Fibroblast of skin of right biceps (primary cell): ENCODE data around the gene TMEM266.
"Not testable (repeated sequence)": the region's sequence is repeated elsewhere in the genome, so short reads cannot be mapped to it uniquely, and the experiment has no call there.

ENCODE experiments used
- DNase-seq: peaks from one replicate; pipeline ENCODE4 v3.0.0-alpha.2; 2013

The TMEM266 gene

GRCh38 chr15:76059320-76060117 is at the start of gene TMEM266:
TMEM266 (plus strand) TSS chr15:76059985; CDS start chr15:76134264, 74,279 bp downstream.
- peak; percentile 37 for DNase-seq

- DNase-seq, result no peak
These were observed 49.2 kb upstream of the TMEM266 start for GRCh38 chr15:76010613-76011012.

GRCh38 chr15:76011627-76012551 is 47.9 kb upstream of the TMEM266 start, which contains the start of gene NRG4:
NRG4 (minus strand) TSS chr15:76012424; CDS start chr15:76011230, 1,194 bp downstream.
- no peak for DNase-seq

- not testable (repeated sequence) for DNase-seq
These were observed 46.3 kb upstream of the TMEM266 start for GRCh38 chr15:76013470-76013869.

- DNase-seq, result no peak
These were observed 35.6 kb upstream of the TMEM266 start for GRCh38 chr15:76024021-76024768.

- no peak for DNase-seq
These were observed 27.7 kb upstream of the TMEM266 start for GRCh38 chr15:76032046-76032445.

GRCh38 chr15:76033438-76033837 is 26.3 kb upstream of the TMEM266 start:
- no peak for DNase-seq

GRCh38 chr15:76034111-76034510 is 25.7 kb upstream of the TMEM266 start:
- DNase-seq, result no peak

- DNase-seq, result no peak
These were observed 24.2 kb upstream of the TMEM266 start for GRCh38 chr15:76035593-76035992.

GRCh38 chr15:76038512-76038911 is 21.3 kb upstream of the TMEM266 start:
- no peak for DNase-seq

GRCh38 chr15:76054201-76054600 is 5.6 kb upstream of the TMEM266 start:
- DNase-seq, result not testable (repeated sequence)

- DNase-seq, result no peak
These were observed 2.9 kb upstream of the TMEM266 start for GRCh38 chr15:76056931-76057330.

- peak; percentile 22 for DNase-seq
These were observed 2.3 kb upstream of the TMEM266 start for GRCh38 chr15:76057332-76058000.

- DNase-seq, result no peak
These were observed 968 bp upstream of the TMEM266 start for GRCh38 chr15:76058714-76059319.

GRCh38 chr15:76060118-76060989 is 569 bp downstream of the TMEM266 start:
- DNase-seq, result no peak

GRCh38 chr15:76061700-76062099 is 1.9 kb downstream of the TMEM266 start:
- no peak for DNase-seq

- no peak for DNase-seq
These were observed 2.5 kb downstream of the TMEM266 start for GRCh38 chr15:76062286-76062685.

GRCh38 chr15:76064375-76064774 is 4.6 kb downstream of the TMEM266 start:
- no peak for DNase-seq

GRCh38 chr15:76065245-76065644 is 5.5 kb downstream of the TMEM266 start:
- no peak for DNase-seq

GRCh38 chr15:76065793-76066192 is 6.0 kb downstream of the TMEM266 start:
- no peak for DNase-seq

GRCh38 chr15:76070192-76070591 is 10.4 kb downstream of the TMEM266 start:
- no peak for DNase-seq
